ENCODE measurements around the gene HES6.
A peak's percentile ranks its signal among the peaks of the same experiment; 100 is the strongest.
"Not testable (repeated sequence)": the region's sequence is repeated elsewhere in the genome, so short reads cannot be mapped to it uniquely, and the experiment has no call there.

HES6 gene

DNA sequence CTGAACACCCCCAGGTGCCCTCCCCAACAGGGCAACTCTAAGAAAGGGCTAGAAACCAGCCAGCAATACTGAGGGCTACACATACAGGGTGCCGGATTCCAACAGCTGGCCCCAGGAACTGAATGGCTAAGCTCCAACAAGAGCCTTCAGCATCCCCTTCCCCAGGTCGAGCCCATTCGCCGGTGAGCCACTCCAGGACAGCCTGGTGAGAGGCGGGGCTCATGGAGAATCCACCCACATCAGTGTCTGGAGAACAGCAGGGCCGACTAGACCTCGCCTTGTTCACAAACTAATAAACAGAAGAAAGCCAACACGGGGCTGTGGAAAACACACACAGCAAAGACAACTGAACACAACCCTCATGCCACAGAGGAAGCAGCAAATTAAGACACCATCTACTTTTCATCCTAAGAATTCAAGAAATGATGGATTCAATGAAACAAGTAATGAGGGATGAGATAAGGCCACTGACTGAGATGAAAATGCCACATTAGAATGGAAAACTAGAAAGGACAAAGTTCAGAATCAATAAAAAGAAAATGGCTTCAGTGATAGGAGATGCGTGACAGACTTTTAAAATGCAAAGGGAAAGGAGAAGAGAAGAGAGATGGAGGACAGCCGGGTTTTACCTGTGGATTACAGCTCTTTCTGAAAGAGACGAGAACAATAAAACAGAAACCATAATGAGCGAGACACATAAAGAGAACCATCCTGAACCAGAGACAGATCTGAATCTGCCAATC lies 40.4 kb upstream of the HES6 start:
- H3K27ac ChIP-seq: peak overlapping the region; percentile 58
- TF ChIP-seq, protein P1, sequence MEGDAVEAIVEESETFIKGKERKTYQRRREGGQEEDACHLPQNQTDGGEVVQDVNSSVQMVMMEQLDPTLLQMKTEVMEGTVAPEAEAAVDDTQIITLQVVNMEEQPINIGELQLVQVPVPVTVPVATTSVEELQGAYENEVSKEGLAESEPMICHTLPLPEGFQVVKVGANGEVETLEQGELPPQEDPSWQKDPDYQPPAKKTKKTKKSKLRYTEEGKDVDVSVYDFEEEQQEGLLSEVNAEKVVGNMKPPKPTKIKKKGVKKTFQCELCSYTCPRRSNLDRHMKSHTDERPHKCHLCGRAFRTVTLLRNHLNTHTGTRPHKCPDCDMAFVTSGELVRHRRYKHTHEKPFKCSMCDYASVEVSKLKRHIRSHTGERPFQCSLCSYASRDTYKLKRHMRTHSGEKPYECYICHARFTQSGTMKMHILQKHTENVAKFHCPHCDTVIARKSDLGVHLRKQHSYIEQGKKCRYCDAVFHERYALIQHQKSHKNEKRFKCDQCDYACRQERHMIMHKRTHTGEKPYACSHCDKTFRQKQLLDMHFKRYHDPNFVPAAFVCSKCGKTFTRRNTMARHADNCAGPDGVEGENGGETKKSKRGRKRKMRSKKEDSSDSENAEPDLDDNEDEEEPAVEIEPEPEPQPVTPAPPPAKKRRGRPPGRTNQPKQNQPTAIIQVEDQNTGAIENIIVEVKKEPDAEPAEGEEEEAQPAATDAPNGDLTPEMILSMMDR (IDR thresholded peaks at IDR 0.05): no peak
- no peak for TF ChIP-seq ZFX (IDR thresholded peaks at IDR 0.05; ENCODE audit: borderline replicate concordance)

DNA sequence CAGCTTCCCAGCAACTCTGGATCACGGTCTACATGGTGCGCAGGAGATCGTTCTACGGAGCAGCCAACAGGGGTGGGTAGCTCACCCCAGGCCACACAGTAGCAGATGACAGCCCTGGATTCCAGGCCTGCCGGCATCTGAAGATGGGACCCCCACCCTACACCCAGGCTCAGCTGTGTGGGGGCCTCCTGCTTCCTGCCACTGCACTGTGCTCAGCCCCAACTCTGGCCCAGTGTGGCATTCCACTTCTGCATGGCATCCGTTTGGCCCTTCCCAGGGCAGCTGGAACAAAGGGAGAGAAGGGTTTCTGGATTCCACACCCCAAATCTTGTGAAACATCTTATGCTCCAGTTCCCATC lies 39.5 kb upstream of the HES6 start:
- H3K27ac ChIP-seq: no peak overlapping the region
- TF ChIP-seq, protein P1 (IDR thresholded peaks at IDR 0.05): no peak
- no peak for TF ChIP-seq ZFX (IDR thresholded peaks at IDR 0.05; ENCODE audit: borderline replicate concordance)

DNA sequence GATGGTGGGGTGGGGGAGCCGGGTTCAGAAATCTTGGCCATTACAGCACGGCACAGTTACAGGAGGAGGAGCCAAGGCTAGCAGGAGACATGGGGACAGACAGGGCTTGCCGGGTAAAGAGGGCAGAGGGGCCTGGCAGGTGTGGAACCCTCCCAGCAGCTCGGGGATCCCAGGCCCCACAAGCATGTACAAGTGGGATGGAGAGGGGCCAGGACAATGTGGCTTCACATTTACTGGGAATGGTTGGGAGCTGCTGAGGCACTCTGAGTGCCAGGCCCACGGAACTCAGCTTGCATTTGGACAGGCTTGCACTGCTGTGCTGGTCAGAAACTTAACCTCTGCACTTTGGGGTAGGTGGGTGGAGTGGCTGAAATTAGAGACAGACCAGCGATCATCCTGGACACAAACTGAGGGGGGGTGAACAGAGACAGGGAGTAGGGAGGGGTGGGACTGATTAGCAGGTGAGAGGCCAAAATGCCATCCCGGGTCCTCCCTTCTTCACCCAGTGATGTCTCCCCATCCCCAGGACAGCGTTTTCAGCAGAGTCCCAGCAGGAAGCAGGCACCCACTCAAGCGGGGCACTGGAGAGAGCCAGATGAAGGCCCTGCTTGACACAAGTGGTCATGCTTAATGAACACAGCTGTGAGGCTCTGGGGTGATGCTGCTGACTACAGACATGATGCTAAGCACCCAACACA lies 38.9 kb upstream of the HES6 start:
- TF ChIP-seq, protein P1 (IDR thresholded peaks at IDR 0.05): no peak
- no peak for TF ChIP-seq ZFX (IDR thresholded peaks at IDR 0.05; ENCODE audit: borderline replicate concordance)
- no peak overlapping the region for H3K27ac ChIP-seq

DNA sequence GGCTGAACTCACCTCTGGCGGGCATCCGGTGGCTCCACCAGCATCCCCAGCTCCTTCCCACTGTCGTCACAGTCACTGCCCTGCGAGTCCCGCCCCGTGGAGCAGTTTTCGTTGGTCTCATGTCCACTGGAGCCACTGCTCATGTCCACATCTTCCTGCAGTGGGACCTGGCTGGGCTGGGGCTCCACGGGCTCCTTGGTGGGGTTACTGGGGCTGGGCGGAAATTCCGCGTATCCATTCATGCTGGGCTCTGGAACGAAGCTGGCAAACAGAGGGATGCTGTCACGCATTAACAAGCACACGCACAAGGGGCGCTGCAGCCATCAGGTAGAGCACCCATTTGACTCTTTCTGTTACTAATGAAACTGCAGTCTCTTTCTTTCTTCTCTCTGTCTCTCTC lies 37.9 kb upstream of the HES6 start:
- no peak for TF ChIP-seq ZFX (IDR thresholded peaks at IDR 0.05; ENCODE audit: borderline replicate concordance)
- TF ChIP-seq, protein P1 (IDR thresholded peaks at IDR 0.05): peak; percentile 27; the same call in 1 of the 2 replicates
- no peak overlapping the region for H3K27ac ChIP-seq

- TF ChIP-seq ZFX (IDR thresholded peaks at IDR 0.05; ENCODE audit: borderline replicate concordance): no peak
- TF ChIP-seq, protein P1 (IDR thresholded peaks at IDR 0.05): no peak
- H3K27ac ChIP-seq: 0 out of 2 replicates have a peak overlapping the region, but pooled peaks have one; percentile 7
These were observed 34.5 kb upstream of the HES6 start for GRCh38 chr2:238274152-238274865.

GRCh38 chr2:238273433-238273832 lies 33.6 kb upstream of the HES6 start:
- H3K27ac ChIP-seq: not testable (repeated sequence)

DNA sequence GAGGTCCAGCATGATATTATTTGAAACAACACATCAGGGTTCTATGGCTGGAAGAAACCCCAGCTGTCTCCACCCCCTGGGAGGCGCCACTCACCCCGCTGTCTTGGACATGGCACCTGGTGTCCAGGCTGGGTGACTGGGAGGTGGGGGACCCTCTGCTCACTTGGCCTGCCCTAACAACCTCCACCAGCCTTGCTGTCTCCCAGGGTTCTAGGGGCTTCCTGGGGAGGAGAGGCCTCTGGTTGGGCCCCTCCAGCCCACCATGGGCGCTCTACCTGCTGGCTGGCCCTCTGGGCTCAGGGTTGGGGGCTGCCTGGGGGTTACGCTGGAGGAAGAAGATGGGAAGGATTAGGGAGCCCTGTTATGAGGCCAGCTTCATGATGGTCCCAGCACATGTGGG lies 32.3 kb upstream of the HES6 start:
- TF ChIP-seq, protein P1 (IDR thresholded peaks at IDR 0.05): no peak
- TF ChIP-seq ZFX (IDR thresholded peaks at IDR 0.05; ENCODE audit: borderline replicate concordance): no peak
- no peak overlapping the region for H3K27ac ChIP-seq

DNA sequence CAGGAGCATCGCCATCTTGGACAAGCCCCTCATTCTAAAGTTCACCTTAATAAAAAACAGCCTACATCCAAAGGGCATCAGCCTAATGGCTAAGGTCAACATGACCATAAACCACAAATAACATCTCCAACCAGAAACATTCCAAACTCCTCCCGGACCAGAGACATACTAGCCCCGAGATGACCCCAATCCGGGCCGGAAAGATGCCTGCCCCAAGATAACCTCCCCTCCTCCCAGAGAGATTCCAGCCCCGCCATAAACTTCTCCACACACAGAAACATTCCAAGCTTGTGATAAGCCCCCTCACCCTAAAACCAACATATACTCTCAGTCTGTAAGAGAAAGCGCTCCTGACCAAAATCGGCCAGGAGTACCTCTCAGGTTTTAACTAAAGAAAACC lies 31.8 kb upstream of the HES6 start:
- not testable (repeated sequence) for H3K27ac ChIP-seq

Data from 22Rv1 (cell line).